ENCODE measurements around the gene NISCH.

DNA sequence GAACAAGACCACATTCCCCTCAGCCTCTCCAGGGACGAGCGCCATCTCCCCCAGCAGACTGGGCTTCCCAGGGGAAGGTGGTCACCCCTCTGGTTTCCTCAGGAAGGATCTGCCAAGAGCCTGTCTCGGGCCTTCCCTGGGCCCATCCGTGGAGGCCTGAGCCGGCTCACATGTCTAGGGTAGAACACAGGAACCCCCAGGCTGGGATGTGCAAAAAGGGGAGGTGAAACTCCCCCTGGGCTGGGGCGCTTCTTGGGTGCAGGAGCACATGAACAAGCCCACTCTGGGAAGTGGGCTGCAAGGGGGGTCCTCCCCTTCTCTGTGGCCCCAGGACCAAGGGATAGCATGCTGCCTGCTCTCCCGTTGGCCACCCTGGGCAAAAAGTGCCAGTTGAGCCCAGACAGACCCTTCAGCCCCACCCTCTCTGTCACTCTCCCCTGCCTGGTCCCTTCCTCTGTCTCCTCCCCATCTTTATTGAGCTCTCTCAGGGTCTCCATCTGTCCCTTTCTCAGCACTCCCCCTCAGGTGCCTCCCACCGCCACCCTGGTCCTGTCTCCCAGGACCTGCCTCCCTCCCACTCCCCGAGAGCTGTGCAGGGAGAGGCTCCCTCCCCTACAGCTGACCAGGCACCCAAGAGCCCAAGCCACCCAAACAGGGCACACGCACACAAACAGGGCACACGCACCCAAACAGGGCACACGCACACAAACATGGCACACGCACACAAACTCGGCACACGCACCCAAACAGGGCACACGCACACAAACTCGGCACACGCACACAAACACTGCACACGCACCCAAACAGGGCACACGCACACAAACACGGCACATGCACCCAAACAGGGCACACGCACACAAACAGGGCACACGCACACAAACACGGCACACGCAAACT lies 11.4 kb upstream of the NISCH start:
- TF ChIP-seq, protein P1, sequence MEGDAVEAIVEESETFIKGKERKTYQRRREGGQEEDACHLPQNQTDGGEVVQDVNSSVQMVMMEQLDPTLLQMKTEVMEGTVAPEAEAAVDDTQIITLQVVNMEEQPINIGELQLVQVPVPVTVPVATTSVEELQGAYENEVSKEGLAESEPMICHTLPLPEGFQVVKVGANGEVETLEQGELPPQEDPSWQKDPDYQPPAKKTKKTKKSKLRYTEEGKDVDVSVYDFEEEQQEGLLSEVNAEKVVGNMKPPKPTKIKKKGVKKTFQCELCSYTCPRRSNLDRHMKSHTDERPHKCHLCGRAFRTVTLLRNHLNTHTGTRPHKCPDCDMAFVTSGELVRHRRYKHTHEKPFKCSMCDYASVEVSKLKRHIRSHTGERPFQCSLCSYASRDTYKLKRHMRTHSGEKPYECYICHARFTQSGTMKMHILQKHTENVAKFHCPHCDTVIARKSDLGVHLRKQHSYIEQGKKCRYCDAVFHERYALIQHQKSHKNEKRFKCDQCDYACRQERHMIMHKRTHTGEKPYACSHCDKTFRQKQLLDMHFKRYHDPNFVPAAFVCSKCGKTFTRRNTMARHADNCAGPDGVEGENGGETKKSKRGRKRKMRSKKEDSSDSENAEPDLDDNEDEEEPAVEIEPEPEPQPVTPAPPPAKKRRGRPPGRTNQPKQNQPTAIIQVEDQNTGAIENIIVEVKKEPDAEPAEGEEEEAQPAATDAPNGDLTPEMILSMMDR (IDR thresholded peaks at IDR 0.05 in 2 of 3, conservative IDR thresholded peaks at IDR 0.05 in 1 of 3; ENCODE audit: borderline replicate concordance in 1 of 3, insufficient read depth in 1 of 3, low read depth in 2 of 3, low read length in 2 of 3): no peak
- no peak for TF ChIP-seq SIN3A (IDR thresholded peaks at IDR 0.05; ENCODE audit: low read depth)
- no peak for TF ChIP-seq EZH2phosphoT487 (IDR thresholded peaks at IDR 0.05; ENCODE audit: borderline replicate concordance)
- no peak for TF ChIP-seq RAD21 (IDR thresholded peaks at IDR 0.05; ENCODE audit: low read depth)
- TF ChIP-seq ZFX (IDR thresholded peaks at IDR 0.05): no peak
- TF ChIP-seq POLR2AphosphoS5 (IDR thresholded peaks at IDR 0.05; ENCODE audit: low read depth, low read length): no peak
- TF ChIP-seq POLR2A (IDR thresholded peaks at IDR 0.05; ENCODE audit: borderline replicate concordance, extremely low read depth, insufficient read depth, insufficient read length): no peak

All from HCT116 (cell line).